ENCODE results near the gene OR10H5.
"Not testable (repeated sequence)": the region's sequence is repeated elsewhere in the genome, so short reads cannot be mapped to it uniquely, and the experiment has no call there.

The OR10H5 gene

GRCh38 chr19:15831626-15832025 lies 44.2 kb downstream of the OR10H5 start:
- H3K27ac ChIP-seq: no peak overlapping the region
- TF ChIP-seq ZFX (IDR thresholded peaks at IDR 0.05): no peak
- TF ChIP-seq CTCF (conservative IDR thresholded peaks at IDR 0.05): no peak

DNA sequence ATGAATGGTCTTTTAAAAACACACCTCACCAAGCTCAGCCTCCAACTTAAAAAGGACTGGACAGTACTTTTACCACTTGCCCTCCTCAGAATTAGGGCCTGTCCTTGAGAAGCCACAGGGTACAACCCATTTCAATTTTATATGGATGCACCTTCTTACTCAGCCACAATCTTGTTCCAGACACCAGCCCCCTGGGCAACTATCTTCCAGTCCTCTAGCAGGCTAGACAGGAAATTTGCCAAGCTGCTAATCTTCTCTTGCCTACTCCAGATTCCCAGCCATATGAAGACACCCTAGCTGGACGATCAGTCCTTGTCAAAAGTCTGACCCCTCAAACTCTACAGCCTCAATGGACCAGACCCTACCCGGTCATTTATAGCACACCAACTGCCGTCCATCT lies 46.8 kb downstream of the OR10H5 start:
- not testable (repeated sequence) for H3K27ac ChIP-seq

GRCh38 chr19:15835565-15836329 lies 48.3 kb downstream of the OR10H5 start:
- peak overlapping the region; percentile 100 for H3K27ac ChIP-seq

- TF ChIP-seq CTCF (conservative IDR thresholded peaks at IDR 0.05) (no peak), ZFX (IDR thresholded peaks at IDR 0.05) (peak; percentile 64)
- peak overlapping the region; percentile 100 for H3K27ac ChIP-seq
Observed at GRCh38 chr19:15836330-15837220, 49.1 kb downstream of the OR10H5 start.

GRCh38 chr19:15837221-15837731 lies 49.8 kb downstream of the OR10H5 start:
- H3K27ac ChIP-seq: peak overlapping the region; percentile 100
- TF ChIP-seq ZFX (IDR thresholded peaks at IDR 0.05): no peak

DNA sequence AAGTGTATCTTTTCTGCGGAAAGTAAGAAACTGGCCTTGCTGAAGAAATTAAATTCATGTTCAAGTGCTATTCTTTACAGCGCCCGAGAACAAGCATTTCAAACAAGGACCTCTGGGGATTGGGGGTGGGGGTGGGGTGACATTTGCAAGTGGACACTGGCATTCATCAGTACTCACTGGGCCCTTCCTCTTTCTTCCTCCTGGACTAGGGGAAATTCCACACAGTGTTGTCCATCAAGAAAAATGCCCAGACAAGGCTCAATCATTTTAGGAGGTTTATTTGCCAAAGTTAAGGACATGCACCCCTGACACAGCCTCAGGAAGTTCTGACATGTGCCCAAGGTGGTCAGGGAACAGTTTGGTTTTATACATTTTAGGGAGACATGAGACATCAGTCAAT lies 50.9 kb downstream of the OR10H5 start:
- TF ChIP-seq CTCF (conservative IDR thresholded peaks at IDR 0.05): no peak
- no peak for TF ChIP-seq ZFX (IDR thresholded peaks at IDR 0.05)
- H3K27ac ChIP-seq: peak overlapping the region; percentile 78

DNA sequence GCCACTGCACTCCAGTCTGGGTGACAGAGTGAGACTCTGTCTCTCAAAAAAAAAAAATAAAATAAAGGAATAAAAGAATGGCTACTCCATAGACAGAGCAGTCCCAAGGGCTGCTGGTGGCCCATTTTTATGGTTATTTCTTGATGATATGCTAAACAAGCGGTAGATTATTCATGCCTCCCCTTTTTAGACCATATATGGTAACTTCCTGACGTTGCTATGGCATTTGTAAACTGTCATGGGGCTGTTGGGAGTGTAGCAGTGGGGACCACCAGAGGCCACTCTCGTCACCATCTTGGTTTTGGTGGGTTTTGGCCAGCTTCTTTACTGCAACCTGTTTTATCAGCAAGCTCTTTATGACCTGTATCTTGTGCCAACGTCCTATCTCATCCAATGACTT lies 52.4 kb downstream of the OR10H5 start:
- peak overlapping the region; percentile 78 for H3K27ac ChIP-seq

GRCh38 chr19:15840833-15841232 lies 53.4 kb downstream of the OR10H5 start:
- H3K27ac ChIP-seq: 0 out of 2 replicates have a peak overlapping the region, but pooled peaks have one; percentile 78
- TF ChIP-seq CTCF (conservative IDR thresholded peaks at IDR 0.05) (no peak), ZFX (IDR thresholded peaks at IDR 0.05) (no peak)

GRCh38 chr19:15841875-15842569 lies 54.6 kb downstream of the OR10H5 start:
- H3K27ac ChIP-seq: peak overlapping the region; percentile 40
- TF ChIP-seq ZFX (IDR thresholded peaks at IDR 0.05) (no peak), CTCF (conservative IDR thresholded peaks at IDR 0.05) (peak; percentile 38)
